GM23338 (cell line): ENCODE data around the gene DLGAP4. TPM values are rescaled to one million over a fixed set of nuclear protein-coding genes. Genes with fewer than 3 reads are reported as not detected.

Experiments
- ATAC-seq: fragments of 200-7000 bp; cut with Tn5 transposase; 3 replicates; pipeline ENCODE4 v1.9.1; 2020
- DNase-seq: peaks from one replicate; pipeline ENCODE4 v3.0.0-alpha.2; 2015; ENCODE audit warnings: low spot score
- H2AFZ ChIP-seq: fragments of 200-600 bp; sonication (generic); 2 replicates; pipeline ENCODE4 v1.8.0; 2016; ENCODE audit warnings: antibody characterized with exemption, mild to moderate bottlenecking, moderate library complexity
- H3F3A ChIP-seq: fragments of 200-600 bp; sonication (generic); replicated peaks from 2 replicates; pipeline ENCODE4 v1.8.0; 2017; ENCODE audit warnings: antibody characterized with exemption, mixed run types, low read depth
- H3K27ac ChIP-seq: fragments of 200-600 bp; sonication (generic); 2 replicates; pipeline ENCODE4 v1.6.1; 2016; ENCODE audit warnings: low read depth
- H3K27me3 ChIP-seq: fragments of 200-600 bp; sonication (generic); 2 replicates; pipeline ENCODE4 v1.8.0; 2016; ENCODE audit warnings: mild to moderate bottlenecking, mixed run types, moderate library complexity; ENCODE audit not compliant: insufficient read depth
- H3K36me3 ChIP-seq: fragments of 200-600 bp; sonication (generic); 2 replicates; pipeline ENCODE4 v1.8.0; 2016; ENCODE audit warnings: mild to moderate bottlenecking; ENCODE audit not compliant: insufficient read depth
- H3K4me1 ChIP-seq: fragments of 200-600 bp; sonication (generic); 2 replicates; pipeline ENCODE4 v1.8.0; 2016; ENCODE audit warnings: mild to moderate bottlenecking, moderate library complexity; ENCODE audit not compliant: insufficient read depth
- H3K4me2 ChIP-seq: fragments of 200-600 bp; sonication (generic); 2 replicates; pipeline ENCODE4 v1.7.1; 2017; ENCODE audit warnings: mixed run types
- H3K4me3 ChIP-seq: fragments of 200-600 bp; sonication (generic); 2 replicates; pipeline ENCODE4 v1.6.1; 2016; ENCODE audit warnings: mixed run types
- H3K79me2 ChIP-seq: fragments of 200-600 bp; sonication (generic); replicated peaks from 2 replicates; pipeline ENCODE4 v1.8.0; 2017; ENCODE audit warnings: mild to moderate bottlenecking; ENCODE audit not compliant: insufficient read depth
- H3K9me2 ChIP-seq: fragments of 200-600 bp; sonication (generic); 2 replicates; pipeline ENCODE4 v1.8.0; 2017; ENCODE audit not compliant: insufficient read depth
- H4K20me1 ChIP-seq: fragments of 200-600 bp; sonication (generic); replicated peaks from 2 replicates; pipeline ENCODE4 v1.8.0; 2017; ENCODE audit warnings: mild to moderate bottlenecking; ENCODE audit not compliant: insufficient read depth
- H3K27ac Mint-ChIP-seq: 2 replicates; pipeline ENCODE4 v1.8.0; 2020; ENCODE audit warnings: inconsistent platforms, mild to moderate bottlenecking, moderate library complexity, mixed read lengths
- H3K27me3 Mint-ChIP-seq: 3 replicates; pipeline ENCODE4 v1.8.0; 2022; ENCODE audit warnings: low read depth, mild to moderate bottlenecking, moderate library complexity, mixed read lengths, inconsistent platforms; ENCODE audit not compliant: insufficient read depth, poor library complexity
- H3K36me3 Mint-ChIP-seq: 3 replicates; pipeline ENCODE4 v1.8.0; 2021; ENCODE audit warnings: low read depth, mild to moderate bottlenecking, inconsistent platforms, moderate library complexity, mixed read lengths
- H3K4me1 Mint-ChIP-seq: 3 replicates; pipeline ENCODE4 v1.8.0; 2020; ENCODE audit warnings: mild to moderate bottlenecking, inconsistent platforms, mixed read lengths
- H3K4me3 Mint-ChIP-seq: 3 replicates; pipeline ENCODE4 v1.8.0; 2021; ENCODE audit warnings: moderate library complexity, mild to moderate bottlenecking, inconsistent platforms, mixed read lengths
- H3K9me3 Mint-ChIP-seq: 3 replicates; pipeline ENCODE4 v1.8.0; 2020; ENCODE audit warnings: moderate library complexity, mild to moderate bottlenecking, inconsistent platforms, mixed read lengths
- CREB1 ChIP-seq: fragments of 250-450 bp; sonication (Bioruptor Pico); IDR thresholded peaks from 2 replicates; pipeline ENCODE4 v1.5.0; 2020; ENCODE audit warnings: low read depth, mild to moderate bottlenecking, moderate library complexity
- EZH2 ChIP-seq: fragments of 200-600 bp; sonication (generic); IDR thresholded peaks from one replicate; pipeline ENCODE4 v1.8.0; 2017; ENCODE audit warnings: antibody characterized with exemption, mild to moderate bottlenecking, low read depth; ENCODE audit not compliant: unreplicated experiment
- EZH2phosphoT487 ChIP-seq: fragments of 200-600 bp; sonication (generic); IDR thresholded peaks from one replicate; pipeline ENCODE4 v1.8.1; 2018; ENCODE audit warnings: antibody characterized with exemption; ENCODE audit not compliant: unreplicated experiment
- JUNB ChIP-seq: IDR thresholded peaks from one replicate; pipeline ENCODE4 v1.6.1; 2016; ENCODE audit warnings: antibody characterized with exemption; ENCODE audit not compliant: unreplicated experiment
- NANOG ChIP-seq: IDR thresholded peaks from 2 replicates; pipeline ENCODE4 v1.6.1; 2016; ENCODE audit warnings: antibody characterized with exemption, borderline replicate concordance
- POLR2AphosphoS5 ChIP-seq: IDR thresholded peaks from 2 replicates; pipeline ENCODE4 v1.6.1; 2016; ENCODE audit warnings: antibody characterized with exemption, low read depth
- STAT1 ChIP-seq: IDR thresholded peaks from one replicate; pipeline ENCODE4 v1.6.1; 2016; ENCODE audit warnings: antibody characterized with exemption; ENCODE audit not compliant: unreplicated experiment
- ZNF114 ChIP-seq: fragments of 250-450 bp; sonication (Bioruptor Pico); IDR thresholded peaks from 2 replicates; pipeline ENCODE4 v1.5.0; 2020; ENCODE audit warnings: mild to moderate bottlenecking, moderate library complexity
- ZNF331 ChIP-seq: fragments of 250-450 bp; sonication (Bioruptor Pico); IDR thresholded peaks from 2 replicates; pipeline ENCODE4 v1.5.0; 2020; ENCODE audit warnings: low read depth, mild to moderate bottlenecking, moderate library complexity
- polyA plus RNA-seq: library from polyadenylated mRNA; unstranded; fragments of >200 nt; fragmentation: Nextera tagmentation; extraction: Ambion mirVana; gene quantifications from 2 replicates; pipeline ENCODE4 v1.2.1, GENCODE V29; 2016
- total RNA-seq: library from RNA; depleted of rRNA; stranded (reverse); fragments of >200 nt; shearing (Covaris generic); gene quantifications from 2 replicates; pipeline ENCODE4 v1.2.3, GENCODE V29; 2014
- TF ChIP-seq, protein P1 (sequence below), 2 experiments: fragments of 200-600 bp in 1 of 2; sonication (generic) in 1 of 2; conservative IDR thresholded peaks; 2 replicates each; pipeline versions ENCODE4 v1.5.1 to v1.6.1; 2016 to 2017; ENCODE audit warnings: antibody characterized with exemption in 2 of 2, low read depth in 2 of 2, mild to moderate bottlenecking in 2 of 2, moderate library complexity in 1 of 2
- TF ChIP-seq, protein P2 (sequence below): IDR thresholded peaks from 2 replicates; pipeline ENCODE4 v1.6.1; 2016; ENCODE audit warnings: antibody characterized with exemption
- TF ChIP-seq, protein P3 (sequence below): IDR thresholded peaks from one replicate; pipeline ENCODE4 v1.6.1; 2018; ENCODE audit warnings: antibody characterized with exemption; ENCODE audit not compliant: unreplicated experiment
- TF ChIP-seq, protein P4 (sequence below): fragments of 250-450 bp; sonication (Bioruptor Pico); IDR thresholded peaks from 2 replicates; pipeline ENCODE4 v1.5.0; 2020; ENCODE audit warnings: mild to moderate bottlenecking, moderate library complexity

Gene DLGAP4
- total and polyA plus RNA-seq, 2 experiments from 2014 or later, result 46.1 to 52.2 TPM

DNA sequence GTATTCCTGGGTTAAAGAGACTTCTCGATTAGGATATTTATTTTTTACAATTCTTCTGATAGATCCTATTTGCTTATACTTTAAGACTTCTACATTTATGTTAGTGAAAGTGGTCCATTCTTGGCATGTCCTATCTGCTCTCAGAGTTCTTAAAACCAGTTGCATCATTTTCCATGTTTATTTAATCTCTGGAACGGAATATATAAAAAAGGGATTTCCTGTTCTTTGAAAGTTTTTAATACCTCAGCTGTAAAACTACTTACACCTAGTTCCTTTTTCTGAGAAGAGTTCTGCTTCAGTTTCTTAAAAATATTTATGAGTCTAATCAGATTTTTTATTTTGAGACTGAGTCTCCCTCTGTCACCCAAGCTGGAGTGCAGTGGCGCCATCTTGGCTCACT lies 217.2 kb downstream of the DLGAP4 start:
- Histone ChIP-seq H3K79me2 (no peaks in the 10 kb centered on the region), H3K27me3 (no peaks in the 10 kb centered on the region), H2AFZ (no peak overlapping the region), H3K4me3 (no peak overlapping the region), H3K4me2 (no peak overlapping the region), H3K9me2 (no peaks in the 10 kb centered on the region), H3K4me1 (no peaks in the 10 kb centered on the region), H3K27ac (peak overlapping the region; percentile 19; the same call in 1 of the 2 replicates), H3K36me3 (peaks cover 12% of the 10 kb centered on the region), H3F3A (0 out of 2 replicates have a peak, but pooled peaks cover 8% of the 10 kb centered on the region), H4K20me1 (peaks cover 7% of the 10 kb centered on the region; the same call in 1 of the 2 replicates)
- no peak for DNase-seq
- H3K9me3 Mint-ChIP-seq, result no peaks in the 10 kb centered on the region
- no peak overlapping the region for H3K27ac Mint-ChIP-seq
- H3K27me3 Mint-ChIP-seq, result peaks cover 2% of the 10 kb centered on the region
- ATAC-seq, result no peak
- H3K36me3 Mint-ChIP-seq, result peaks cover 39% of the 10 kb centered on the region
- H3K4me1 Mint-ChIP-seq, result no peaks in the 10 kb centered on the region
- TF ChIP-seq ZNF331 (CRISPR knock-in tag) (no peak), ZNF114 (CRISPR knock-in tag) (no peak), STAT1 (no peak), POLR2AphosphoS5 (no peak), JUNB (no peak), EZH2phosphoT487 (no peak), EZH2 (no peak), CREB1 (no peak), NANOG (no peak)
- TF ChIP-seq, protein P1, sequence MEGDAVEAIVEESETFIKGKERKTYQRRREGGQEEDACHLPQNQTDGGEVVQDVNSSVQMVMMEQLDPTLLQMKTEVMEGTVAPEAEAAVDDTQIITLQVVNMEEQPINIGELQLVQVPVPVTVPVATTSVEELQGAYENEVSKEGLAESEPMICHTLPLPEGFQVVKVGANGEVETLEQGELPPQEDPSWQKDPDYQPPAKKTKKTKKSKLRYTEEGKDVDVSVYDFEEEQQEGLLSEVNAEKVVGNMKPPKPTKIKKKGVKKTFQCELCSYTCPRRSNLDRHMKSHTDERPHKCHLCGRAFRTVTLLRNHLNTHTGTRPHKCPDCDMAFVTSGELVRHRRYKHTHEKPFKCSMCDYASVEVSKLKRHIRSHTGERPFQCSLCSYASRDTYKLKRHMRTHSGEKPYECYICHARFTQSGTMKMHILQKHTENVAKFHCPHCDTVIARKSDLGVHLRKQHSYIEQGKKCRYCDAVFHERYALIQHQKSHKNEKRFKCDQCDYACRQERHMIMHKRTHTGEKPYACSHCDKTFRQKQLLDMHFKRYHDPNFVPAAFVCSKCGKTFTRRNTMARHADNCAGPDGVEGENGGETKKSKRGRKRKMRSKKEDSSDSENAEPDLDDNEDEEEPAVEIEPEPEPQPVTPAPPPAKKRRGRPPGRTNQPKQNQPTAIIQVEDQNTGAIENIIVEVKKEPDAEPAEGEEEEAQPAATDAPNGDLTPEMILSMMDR (conservative IDR thresholded peaks at IDR 0.05; ENCODE audit: low read depth in 2 of 2), result no peak
- TF ChIP-seq, protein P2, sequence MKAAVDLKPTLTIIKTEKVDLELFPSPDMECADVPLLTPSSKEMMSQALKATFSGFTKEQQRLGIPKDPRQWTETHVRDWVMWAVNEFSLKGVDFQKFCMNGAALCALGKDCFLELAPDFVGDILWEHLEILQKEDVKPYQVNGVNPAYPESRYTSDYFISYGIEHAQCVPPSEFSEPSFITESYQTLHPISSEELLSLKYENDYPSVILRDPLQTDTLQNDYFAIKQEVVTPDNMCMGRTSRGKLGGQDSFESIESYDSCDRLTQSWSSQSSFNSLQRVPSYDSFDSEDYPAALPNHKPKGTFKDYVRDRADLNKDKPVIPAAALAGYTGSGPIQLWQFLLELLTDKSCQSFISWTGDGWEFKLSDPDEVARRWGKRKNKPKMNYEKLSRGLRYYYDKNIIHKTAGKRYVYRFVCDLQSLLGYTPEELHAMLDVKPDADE, result no peak
- TF ChIP-seq, protein P3, sequence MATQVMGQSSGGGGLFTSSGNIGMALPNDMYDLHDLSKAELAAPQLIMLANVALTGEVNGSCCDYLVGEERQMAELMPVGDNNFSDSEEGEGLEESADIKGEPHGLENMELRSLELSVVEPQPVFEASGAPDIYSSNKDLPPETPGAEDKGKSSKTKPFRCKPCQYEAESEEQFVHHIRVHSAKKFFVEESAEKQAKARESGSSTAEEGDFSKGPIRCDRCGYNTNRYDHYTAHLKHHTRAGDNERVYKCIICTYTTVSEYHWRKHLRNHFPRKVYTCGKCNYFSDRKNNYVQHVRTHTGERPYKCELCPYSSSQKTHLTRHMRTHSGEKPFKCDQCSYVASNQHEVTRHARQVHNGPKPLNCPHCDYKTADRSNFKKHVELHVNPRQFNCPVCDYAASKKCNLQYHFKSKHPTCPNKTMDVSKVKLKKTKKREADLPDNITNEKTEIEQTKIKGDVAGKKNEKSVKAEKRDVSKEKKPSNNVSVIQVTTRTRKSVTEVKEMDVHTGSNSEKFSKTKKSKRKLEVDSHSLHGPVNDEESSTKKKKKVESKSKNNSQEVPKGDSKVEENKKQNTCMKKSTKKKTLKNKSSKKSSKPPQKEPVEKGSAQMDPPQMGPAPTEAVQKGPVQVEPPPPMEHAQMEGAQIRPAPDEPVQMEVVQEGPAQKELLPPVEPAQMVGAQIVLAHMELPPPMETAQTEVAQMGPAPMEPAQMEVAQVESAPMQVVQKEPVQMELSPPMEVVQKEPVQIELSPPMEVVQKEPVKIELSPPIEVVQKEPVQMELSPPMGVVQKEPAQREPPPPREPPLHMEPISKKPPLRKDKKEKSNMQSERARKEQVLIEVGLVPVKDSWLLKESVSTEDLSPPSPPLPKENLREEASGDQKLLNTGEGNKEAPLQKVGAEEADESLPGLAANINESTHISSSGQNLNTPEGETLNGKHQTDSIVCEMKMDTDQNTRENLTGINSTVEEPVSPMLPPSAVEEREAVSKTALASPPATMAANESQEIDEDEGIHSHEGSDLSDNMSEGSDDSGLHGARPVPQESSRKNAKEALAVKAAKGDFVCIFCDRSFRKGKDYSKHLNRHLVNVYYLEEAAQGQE, result no peak
- TF ChIP-seq, protein P4, sequence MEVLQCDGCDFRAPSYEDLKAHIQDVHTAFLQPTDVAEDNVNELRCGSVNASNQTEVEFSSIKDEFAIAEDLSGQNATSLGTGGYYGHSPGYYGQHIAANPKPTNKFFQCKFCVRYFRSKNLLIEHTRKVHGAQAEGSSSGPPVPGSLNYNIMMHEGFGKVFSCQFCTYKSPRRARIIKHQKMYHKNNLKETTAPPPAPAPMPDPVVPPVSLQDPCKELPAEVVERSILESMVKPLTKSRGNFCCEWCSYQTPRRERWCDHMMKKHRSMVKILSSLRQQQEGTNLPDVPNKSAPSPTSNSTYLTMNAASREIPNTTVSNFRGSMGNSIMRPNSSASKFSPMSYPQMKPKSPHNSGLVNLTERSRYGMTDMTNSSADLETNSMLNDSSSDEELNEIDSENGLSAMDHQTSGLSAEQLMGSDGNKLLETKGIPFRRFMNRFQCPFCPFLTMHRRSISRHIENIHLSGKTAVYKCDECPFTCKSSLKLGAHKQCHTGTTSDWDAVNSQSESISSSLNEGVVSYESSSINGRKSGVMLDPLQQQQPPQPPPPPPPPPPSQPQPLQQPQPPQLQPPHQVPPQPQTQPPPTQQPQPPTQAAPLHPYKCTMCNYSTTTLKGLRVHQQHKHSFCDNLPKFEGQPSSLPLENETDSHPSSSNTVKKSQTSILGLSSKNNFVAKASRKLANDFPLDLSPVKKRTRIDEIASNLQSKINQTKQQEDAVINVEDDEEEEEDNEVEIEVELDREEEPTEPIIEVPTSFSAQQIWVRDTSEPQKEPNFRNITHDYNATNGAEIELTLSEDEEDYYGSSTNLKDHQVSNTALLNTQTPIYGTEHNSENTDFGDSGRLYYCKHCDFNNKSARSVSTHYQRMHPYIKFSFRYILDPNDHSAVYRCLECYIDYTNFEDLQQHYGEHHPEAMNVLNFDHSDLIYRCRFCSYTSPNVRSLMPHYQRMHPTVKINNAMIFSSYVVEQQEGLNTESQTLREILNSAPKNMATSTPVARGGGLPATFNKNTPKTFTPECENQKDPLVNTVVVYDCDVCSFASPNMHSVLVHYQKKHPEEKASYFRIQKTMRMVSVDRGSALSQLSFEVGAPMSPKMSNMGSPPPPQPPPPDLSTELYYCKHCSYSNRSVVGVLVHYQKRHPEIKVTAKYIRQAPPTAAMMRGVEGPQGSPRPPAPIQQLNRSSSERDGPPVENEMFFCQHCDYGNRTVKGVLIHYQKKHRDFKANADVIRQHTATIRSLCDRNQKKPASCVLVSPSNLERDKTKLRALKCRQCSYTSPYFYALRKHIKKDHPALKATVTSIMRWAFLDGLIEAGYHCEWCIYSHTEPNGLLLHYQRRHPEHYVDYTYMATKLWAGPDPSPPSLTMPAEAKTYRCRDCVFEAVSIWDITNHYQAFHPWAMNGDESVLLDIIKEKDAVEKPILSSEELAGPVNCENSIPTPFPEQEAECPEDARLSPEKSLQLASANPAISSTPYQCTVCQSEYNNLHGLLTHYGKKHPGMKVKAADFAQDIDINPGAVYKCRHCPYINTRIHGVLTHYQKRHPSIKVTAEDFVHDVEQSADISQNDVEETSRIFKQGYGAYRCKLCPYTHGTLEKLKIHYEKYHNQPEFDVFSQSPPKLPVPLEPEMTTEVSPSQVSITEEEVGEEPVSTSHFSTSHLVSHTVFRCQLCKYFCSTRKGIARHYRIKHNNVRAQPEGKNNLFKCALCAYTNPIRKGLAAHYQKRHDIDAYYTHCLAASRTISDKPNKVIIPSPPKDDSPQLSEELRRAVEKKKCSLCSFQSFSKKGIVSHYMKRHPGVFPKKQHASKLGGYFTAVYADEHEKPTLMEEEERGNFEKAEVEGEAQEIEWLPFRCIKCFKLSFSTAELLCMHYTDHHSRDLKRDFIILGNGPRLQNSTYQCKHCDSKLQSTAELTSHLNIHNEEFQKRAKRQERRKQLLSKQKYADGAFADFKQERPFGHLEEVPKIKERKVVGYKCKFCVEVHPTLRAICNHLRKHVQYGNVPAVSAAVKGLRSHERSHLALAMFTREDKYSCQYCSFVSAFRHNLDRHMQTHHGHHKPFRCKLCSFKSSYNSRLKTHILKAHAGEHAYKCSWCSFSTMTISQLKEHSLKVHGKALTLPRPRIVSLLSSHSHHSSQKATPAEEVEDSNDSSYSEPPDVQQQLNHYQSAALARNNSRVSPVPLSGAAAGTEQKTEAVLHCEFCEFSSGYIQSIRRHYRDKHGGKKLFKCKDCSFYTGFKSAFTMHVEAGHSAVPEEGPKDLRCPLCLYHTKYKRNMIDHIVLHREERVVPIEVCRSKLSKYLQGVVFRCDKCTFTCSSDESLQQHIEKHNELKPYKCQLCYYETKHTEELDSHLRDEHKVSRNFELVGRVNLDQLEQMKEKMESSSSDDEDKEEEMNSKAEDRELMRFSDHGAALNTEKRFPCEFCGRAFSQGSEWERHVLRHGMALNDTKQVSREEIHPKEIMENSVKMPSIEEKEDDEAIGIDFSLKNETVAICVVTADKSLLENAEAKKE (CRISPR knock-in tag), result no peak
- no peak overlapping the region for H3K4me3 Mint-ChIP-seq
